Muscle layer of duodenum (tissue), 2 donors: ENCODE data around the gene MEG3.

Experiments used
- H3K27ac ChIP-seq: one replicate; pipeline ENCODE4 v1.7.0; 2013; ENCODE audit warnings: mild to moderate bottlenecking, low read length
- H3K27me3 ChIP-seq: one replicate; pipeline ENCODE4 v1.7.0; 2013; ENCODE audit warnings: low read depth, mild to moderate bottlenecking, control low read depth, low read length
- H3K36me3 ChIP-seq, 2 donors: one replicate each; pipeline ENCODE4 v1.7.0; 2013; ENCODE audit warnings: low read length in 2 of 2, control low read depth in 1 of 2, mild to moderate bottlenecking in 1 of 2; ENCODE audit not compliant: insufficient read depth in 2 of 2, control insufficient read depth in 1 of 2
- H3K4me1 ChIP-seq, 2 donors: one replicate each; pipeline ENCODE4 v1.7.0; 2013; ENCODE audit warnings: low read length in 2 of 2, mild to moderate bottlenecking in 2 of 2, control low read depth in 1 of 2, moderate library complexity in 1 of 2; ENCODE audit not compliant: insufficient read depth in 2 of 2, control insufficient read depth in 1 of 2
- H3K4me3 ChIP-seq, 2 donors: one replicate each; pipeline ENCODE4 v1.7.0; 2013; ENCODE audit warnings: low read length in 2 of 2, low read depth in 1 of 2, mild to moderate bottlenecking in 1 of 2
- H3K9me3 ChIP-seq, 2 donors: one replicate each; pipeline ENCODE4 v1.7.0; 2013; ENCODE audit warnings: low read length in 2 of 2, control low read depth in 1 of 2, mild to moderate bottlenecking in 1 of 2; ENCODE audit not compliant: control insufficient read depth in 1 of 2
- donor health status: healthy.

Gene MEG3

GRCh38 chr14:100909439-100909838, 83.5 kb downstream of the MEG3 start:
- Histone ChIP-seq H3K27ac (no peak overlapping the region), H3K9me3 (no peaks in the 10 kb centered on the region), H3K4me3 (no peak overlapping the region), H3K27me3 (no peaks in the 10 kb centered on the region), H3K36me3 (no peaks in the 10 kb centered on the region), H3K4me1 (no peaks in the 10 kb centered on the region)
